ENCODE results near the gene MRPS33.

MRPS33 gene

DNA sequence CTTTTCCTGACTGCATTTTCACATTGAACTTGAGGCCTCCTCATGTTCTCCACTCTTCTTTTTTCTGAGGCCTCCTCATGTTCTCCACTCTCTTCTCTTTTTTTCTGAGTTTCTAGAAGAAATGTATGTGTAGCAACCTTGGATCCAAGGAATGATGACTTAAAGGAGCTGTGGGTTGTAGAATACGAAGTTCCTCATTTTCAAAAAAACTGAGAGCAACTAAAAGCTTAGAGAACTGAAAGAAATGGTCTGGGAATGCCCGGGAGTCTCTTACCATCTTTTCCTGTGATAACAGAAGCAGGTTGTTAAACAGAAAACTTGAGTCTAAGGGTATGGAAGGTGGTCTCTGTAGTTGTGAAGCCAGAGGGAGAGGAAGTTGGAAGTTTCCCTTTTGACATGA, 32.8 kb downstream of the MRPS33 start:
- DNase-seq (ENCODE audit: low read depth, low spot score), result no peak
- no peak overlapping the region for H3K4me3 ChIP-seq (ENCODE audit: low read depth, low read length)
- TF ChIP-seq, protein P1, sequence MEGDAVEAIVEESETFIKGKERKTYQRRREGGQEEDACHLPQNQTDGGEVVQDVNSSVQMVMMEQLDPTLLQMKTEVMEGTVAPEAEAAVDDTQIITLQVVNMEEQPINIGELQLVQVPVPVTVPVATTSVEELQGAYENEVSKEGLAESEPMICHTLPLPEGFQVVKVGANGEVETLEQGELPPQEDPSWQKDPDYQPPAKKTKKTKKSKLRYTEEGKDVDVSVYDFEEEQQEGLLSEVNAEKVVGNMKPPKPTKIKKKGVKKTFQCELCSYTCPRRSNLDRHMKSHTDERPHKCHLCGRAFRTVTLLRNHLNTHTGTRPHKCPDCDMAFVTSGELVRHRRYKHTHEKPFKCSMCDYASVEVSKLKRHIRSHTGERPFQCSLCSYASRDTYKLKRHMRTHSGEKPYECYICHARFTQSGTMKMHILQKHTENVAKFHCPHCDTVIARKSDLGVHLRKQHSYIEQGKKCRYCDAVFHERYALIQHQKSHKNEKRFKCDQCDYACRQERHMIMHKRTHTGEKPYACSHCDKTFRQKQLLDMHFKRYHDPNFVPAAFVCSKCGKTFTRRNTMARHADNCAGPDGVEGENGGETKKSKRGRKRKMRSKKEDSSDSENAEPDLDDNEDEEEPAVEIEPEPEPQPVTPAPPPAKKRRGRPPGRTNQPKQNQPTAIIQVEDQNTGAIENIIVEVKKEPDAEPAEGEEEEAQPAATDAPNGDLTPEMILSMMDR (IDR thresholded peaks at IDR 0.05; ENCODE audit: low read depth, low read length), result no peak
- in situ Hi-C loops (cut with HindIII; ENCODE audit: low sequenced_read_pairs), result no loop called here

GRCh38 chr7:140977741-140978140, 37.0 kb downstream of the MRPS33 start:
- DNase-seq (ENCODE audit: low read depth, low spot score), result no peak
- in situ Hi-C loops (cut with HindIII; ENCODE audit: low sequenced_read_pairs), result no loop called here
- H3K4me3 ChIP-seq (ENCODE audit: low read depth, low read length), result no peak overlapping the region
- TF ChIP-seq, protein P1 (IDR thresholded peaks at IDR 0.05; ENCODE audit: low read depth, low read length), result no peak

GRCh38 chr7:140972876-140973829, 41.6 kb downstream of the MRPS33 start:
- in situ Hi-C loops (cut with HindIII; ENCODE audit: low sequenced_read_pairs), result no loop called here

DNA sequence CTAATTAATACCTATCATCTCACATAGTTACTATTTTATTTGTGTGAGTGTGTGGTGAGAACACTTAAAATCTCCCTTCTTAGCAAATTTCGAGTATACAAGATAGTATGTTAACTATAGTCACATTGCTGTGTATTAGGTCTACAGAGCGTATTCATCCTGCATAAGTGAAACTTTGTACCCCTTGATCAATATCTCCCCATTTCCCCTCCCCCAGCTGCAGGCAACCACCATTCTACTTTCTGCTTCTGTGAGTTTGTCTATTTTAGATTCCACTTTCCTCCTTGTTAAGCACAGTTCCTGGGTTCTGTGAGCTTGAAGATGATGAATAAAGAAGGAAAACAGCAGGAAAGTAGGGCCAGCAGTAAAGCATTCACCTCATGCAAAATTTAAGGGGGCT, 42.4 kb downstream of the MRPS33 start:
- TF ChIP-seq, protein P1 (IDR thresholded peaks at IDR 0.05; ENCODE audit: low read depth, low read length), result no peak
- in situ Hi-C loops (cut with HindIII; ENCODE audit: low sequenced_read_pairs), result no loop called here
- DNase-seq (ENCODE audit: low read depth, low spot score), result no peak
- no peak overlapping the region for H3K4me3 ChIP-seq (ENCODE audit: low read depth, low read length)

More at GRCh38 chr7:140972876-140973829, 41.6 kb downstream of the MRPS33 start:
- DNase-seq (ENCODE audit: low read depth, low spot score), result no peak
- TF ChIP-seq, protein P1 (IDR thresholded peaks at IDR 0.05; ENCODE audit: low read depth, low read length), result no peak
- H3K4me3 ChIP-seq (ENCODE audit: low read depth, low read length), result no peak overlapping the region

DNA sequence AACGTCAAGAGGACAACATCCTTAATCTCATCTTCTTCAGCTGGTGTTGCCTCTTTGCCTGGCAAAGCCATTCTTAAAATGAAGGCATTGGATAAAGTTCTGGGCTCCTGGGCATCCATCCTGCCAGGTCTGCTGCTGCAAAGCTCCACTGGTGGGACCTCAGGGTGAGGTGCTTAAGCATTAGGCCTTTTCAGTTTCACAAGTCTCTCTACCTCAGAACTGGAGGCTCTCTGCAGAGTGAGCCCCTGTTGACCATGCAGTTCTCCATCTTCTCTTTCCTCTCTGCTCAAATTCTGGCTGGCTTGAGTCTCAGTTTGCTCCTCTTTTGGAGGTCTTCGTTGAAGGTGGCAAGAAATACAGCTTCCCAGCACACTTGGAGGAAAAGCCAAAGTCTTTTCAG, 47.3 kb downstream of the MRPS33 start:
- H3K4me3 ChIP-seq (ENCODE audit: low read depth, low read length), result no peak overlapping the region
- in situ Hi-C loops (cut with HindIII; ENCODE audit: low sequenced_read_pairs), result no loop called here
- DNase-seq (ENCODE audit: low read depth, low spot score), result no peak
- TF ChIP-seq, protein P1 (IDR thresholded peaks at IDR 0.05; ENCODE audit: low read depth, low read length), result no peak

DNA sequence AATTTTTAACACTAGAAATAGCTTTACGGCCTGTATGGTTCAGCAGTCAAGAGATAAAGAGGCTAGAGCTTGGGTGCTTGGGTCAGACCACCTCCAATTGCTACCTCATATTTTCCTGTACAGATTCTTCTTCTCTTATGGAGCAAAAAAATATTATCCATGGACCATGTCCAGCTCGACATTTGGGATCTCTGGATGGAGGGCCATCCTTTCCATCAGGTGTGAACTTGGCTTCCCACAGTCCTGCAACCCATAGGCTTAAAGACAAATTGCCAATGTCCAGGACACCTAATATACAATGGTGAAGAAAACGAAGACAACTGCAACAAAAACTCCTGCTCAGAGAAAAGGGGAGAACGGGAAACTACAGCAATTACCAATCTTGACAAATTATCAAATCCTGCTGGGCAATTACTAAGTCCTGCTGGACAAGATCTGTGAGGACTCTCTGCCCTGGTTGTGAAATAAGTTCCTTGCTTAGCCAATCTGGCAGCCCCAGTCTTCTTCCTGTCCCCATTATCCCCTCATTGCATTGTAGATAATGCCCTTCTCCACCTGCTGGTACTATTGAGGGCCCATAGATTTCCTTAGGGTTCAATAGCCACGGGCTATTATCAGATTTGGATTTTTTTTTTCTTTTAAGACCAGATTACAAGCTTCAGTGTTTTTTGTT, 48.1 kb downstream of the MRPS33 start:
- TF ChIP-seq, protein P1 (IDR thresholded peaks at IDR 0.05; ENCODE audit: low read depth, low read length), result no peak
- in situ Hi-C loops (cut with HindIII; ENCODE audit: low sequenced_read_pairs), result no loop called here
- no peak overlapping the region for H3K4me3 ChIP-seq (ENCODE audit: low read depth, low read length)
- DNase-seq (ENCODE audit: low read depth, low spot score), result no peak

Measured in astrocyte of the spinal cord (primary cell).